Ishikawa (cell line): Measurements from ENCODE around the gene NRBF2.

Source experiments
- EGR1 ChIP-seq: IDR thresholded peaks from 2 replicates; pipeline ENCODE4 v1.6.1; 2012
- EP300 ChIP-seq: IDR thresholded peaks from 2 replicates; pipeline ENCODE4 v1.6.1; 2012; ENCODE audit warnings: borderline replicate concordance
- REST ChIP-seq: IDR thresholded peaks from 2 replicates; pipeline ENCODE4 v1.6.1; 2012; ENCODE audit warnings: low read depth, mild to moderate bottlenecking

GRCh38 chr10:63171926-63172325 lies 38.8 kb downstream of the NRBF2 start:
- TF ChIP-seq EGR1 (no peak), EP300 (no peak), REST (no peak)
